ENCODE results near the gene COBLL1. TPM values are rescaled to one million over a fixed set of nuclear protein-coding genes. Genes with fewer than 3 reads are reported as not detected.

Gene COBLL1
- total RNA-seq, 4 donors from 2014 or later: 43.2 to 97.3 (median 68.6) TPM

- WGBS, 2 donors: 82 to 94% methylated on average over 1 of the region's 1 CpG
- intact Hi-C loops (cut with DNase I; ENCODE audit: low total_unique reads): no loop called here
- no peak for DNase-seq (ENCODE audit: low spot score in 2 of 2)
- TF ChIP-seq CTCF (IDR thresholded peaks at IDR 0.05): no peak
- no peak for TF ChIP-seq POLR2A (IDR thresholded peaks at IDR 0.05)
- H3K4me3 ChIP-seq (ENCODE audit: low read depth, poor library complexity, severe bottlenecking): no peak overlapping the region
Measured at GRCh38 chr2:164701565-164701964, 140.1 kb downstream of the COBLL1 start.

GRCh38 chr2:164700390-164700789 lies 141.2 kb downstream of the COBLL1 start:
- intact Hi-C loops (cut with DNase I; ENCODE audit: low total_unique reads): no loop called here
- TF ChIP-seq POLR2A (IDR thresholded peaks at IDR 0.05): no peak
- TF ChIP-seq CTCF (IDR thresholded peaks at IDR 0.05): no peak
- no peak for DNase-seq (ENCODE audit: low spot score in 2 of 2)
- H3K4me3 ChIP-seq (ENCODE audit: low read depth, poor library complexity, severe bottlenecking): no peak overlapping the region
- WGBS, 2 donors: 69 to 71% methylated on average over 2 of the region's 2 CpGs

GRCh38 chr2:164697688-164698461 lies 143.7 kb downstream of the COBLL1 start:
- intact Hi-C loops (cut with DNase I; ENCODE audit: low total_unique reads): no loop called here
- H3K4me3 ChIP-seq (ENCODE audit: low read depth, poor library complexity, severe bottlenecking): no peak overlapping the region
- WGBS, 2 donors: 81 to 85% methylated on average over 3 of the region's 3 CpGs
- TF ChIP-seq POLR2A (IDR thresholded peaks at IDR 0.05): no peak
- no peak for TF ChIP-seq CTCF (IDR thresholded peaks at IDR 0.05)
- DNase-seq (ENCODE audit: low spot score in 2 of 2): no peak

GRCh38 chr2:164696634-164697033 lies 145.0 kb downstream of the COBLL1 start:
- H3K4me3 ChIP-seq (ENCODE audit: low read depth, poor library complexity, severe bottlenecking): no peak overlapping the region
- DNase-seq (ENCODE audit: low spot score in 2 of 2): no peak
- TF ChIP-seq POLR2A (IDR thresholded peaks at IDR 0.05) (no peak), CTCF (IDR thresholded peaks at IDR 0.05) (no peak)
- intact Hi-C loops (cut with DNase I; ENCODE audit: low total_unique reads): no loop called here
- WGBS, 2 donors: 90 to 100% methylated on average over 1 of the region's 1 CpG

GRCh38 chr2:164694275-164694695 lies 147.3 kb downstream of the COBLL1 start:
- DNase-seq (ENCODE audit: low spot score in 2 of 2): no peak
- intact Hi-C loops (cut with DNase I; ENCODE audit: low total_unique reads): no loop called here
- no peak for TF ChIP-seq POLR2A (IDR thresholded peaks at IDR 0.05)
- no peak for TF ChIP-seq CTCF (IDR thresholded peaks at IDR 0.05)
- WGBS, 2 donors: 93 to 96% methylated on average over 6 of the region's 6 CpGs
- no peak overlapping the region for H3K4me3 ChIP-seq (ENCODE audit: low read depth, poor library complexity, severe bottlenecking)

GRCh38 chr2:164693834-164694233 lies 147.8 kb downstream of the COBLL1 start:
- intact Hi-C loops (cut with DNase I; ENCODE audit: low total_unique reads): no loop called here
- H3K4me3 ChIP-seq (ENCODE audit: low read depth, poor library complexity, severe bottlenecking): no peak overlapping the region
- DNase-seq (ENCODE audit: low spot score in 2 of 2): no peak
- TF ChIP-seq CTCF (IDR thresholded peaks at IDR 0.05) (no peak), POLR2A (IDR thresholded peaks at IDR 0.05) (no peak)

Measured in lower leg skin (tissue), 4 donors.